HFF-Myc (cell line): ENCODE results near the gene LTO1.

Source experiments
- DNase-seq: peaks from one replicate; pipeline ENCODE4 v3.0.0-alpha.2; 2011; ENCODE audit warnings: low read depth; ENCODE audit errors: extremely low read depth
- H3K4me3 ChIP-seq: replicated peaks from 2 replicates; pipeline ENCODE4 v1.5.1; 2011; ENCODE audit warnings: low read depth, mild to moderate bottlenecking, control low read depth, low read length
- TF ChIP-seq, protein P1 (sequence below): IDR thresholded peaks from 2 replicates; pipeline ENCODE4 v1.5.1; 2012; ENCODE audit warnings: mild to moderate bottlenecking, low read depth, low read length, control low read depth; ENCODE audit errors: missing control alignments

Gene LTO1

GRCh38 chr11:69640995-69641581, 34.1 kb downstream of the LTO1 start, which contains the start of gene CCND1:
CCND1 (plus strand) TSS chr11:69641156; CDS start chr11:69641314, 158 bp downstream.
- TF ChIP-seq, protein P1, sequence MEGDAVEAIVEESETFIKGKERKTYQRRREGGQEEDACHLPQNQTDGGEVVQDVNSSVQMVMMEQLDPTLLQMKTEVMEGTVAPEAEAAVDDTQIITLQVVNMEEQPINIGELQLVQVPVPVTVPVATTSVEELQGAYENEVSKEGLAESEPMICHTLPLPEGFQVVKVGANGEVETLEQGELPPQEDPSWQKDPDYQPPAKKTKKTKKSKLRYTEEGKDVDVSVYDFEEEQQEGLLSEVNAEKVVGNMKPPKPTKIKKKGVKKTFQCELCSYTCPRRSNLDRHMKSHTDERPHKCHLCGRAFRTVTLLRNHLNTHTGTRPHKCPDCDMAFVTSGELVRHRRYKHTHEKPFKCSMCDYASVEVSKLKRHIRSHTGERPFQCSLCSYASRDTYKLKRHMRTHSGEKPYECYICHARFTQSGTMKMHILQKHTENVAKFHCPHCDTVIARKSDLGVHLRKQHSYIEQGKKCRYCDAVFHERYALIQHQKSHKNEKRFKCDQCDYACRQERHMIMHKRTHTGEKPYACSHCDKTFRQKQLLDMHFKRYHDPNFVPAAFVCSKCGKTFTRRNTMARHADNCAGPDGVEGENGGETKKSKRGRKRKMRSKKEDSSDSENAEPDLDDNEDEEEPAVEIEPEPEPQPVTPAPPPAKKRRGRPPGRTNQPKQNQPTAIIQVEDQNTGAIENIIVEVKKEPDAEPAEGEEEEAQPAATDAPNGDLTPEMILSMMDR = no peak
- H3K4me3 ChIP-seq = peak within 1 kb of the TSS; percentile 99
- DNase-seq = peak; percentile 91

DNA sequence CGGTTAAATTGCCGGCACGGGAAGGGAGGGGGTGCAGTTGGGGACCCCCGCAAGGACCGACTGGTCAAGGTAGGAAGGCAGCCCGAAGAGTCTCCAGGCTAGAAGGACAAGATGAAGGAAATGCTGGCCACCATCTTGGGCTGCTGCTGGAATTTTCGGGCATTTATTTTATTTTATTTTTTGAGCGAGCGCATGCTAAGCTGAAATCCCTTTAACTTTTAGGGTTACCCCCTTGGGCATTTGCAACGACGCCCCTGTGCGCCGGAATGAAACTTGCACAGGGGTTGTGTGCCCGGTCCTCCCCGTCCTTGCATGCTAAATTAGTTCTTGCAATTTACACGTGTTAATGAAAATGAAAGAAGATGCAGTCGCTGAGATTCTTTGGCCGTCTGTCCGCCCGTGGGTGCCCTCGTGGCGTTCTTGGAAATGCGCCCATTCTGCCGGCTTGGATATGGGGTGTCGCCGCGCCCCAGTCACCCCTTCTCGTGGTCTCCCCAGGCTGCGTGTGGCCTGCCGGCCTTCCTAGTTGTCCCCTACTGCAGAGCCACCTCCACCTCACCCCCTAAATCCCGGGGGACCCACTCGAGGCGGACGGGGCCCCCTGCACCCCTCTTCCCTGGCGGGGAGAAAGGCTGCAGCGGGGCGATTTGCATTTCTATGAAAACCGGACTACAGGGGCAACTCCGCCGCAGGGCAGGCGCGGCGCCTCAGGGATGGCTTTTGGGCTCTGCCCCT, 34.7 kb downstream of the LTO1 start:
- H3K4me3 ChIP-seq = peak overlapping the region; percentile 99
- TF ChIP-seq, protein P1 = no peak
- no peak for DNase-seq

GRCh38 chr11:69639831-69640230, 35.3 kb downstream of the LTO1 start:
- peak overlapping the region; percentile 99 for H3K4me3 ChIP-seq
- no peak for DNase-seq
- TF ChIP-seq, protein P1 = no peak

DNA sequence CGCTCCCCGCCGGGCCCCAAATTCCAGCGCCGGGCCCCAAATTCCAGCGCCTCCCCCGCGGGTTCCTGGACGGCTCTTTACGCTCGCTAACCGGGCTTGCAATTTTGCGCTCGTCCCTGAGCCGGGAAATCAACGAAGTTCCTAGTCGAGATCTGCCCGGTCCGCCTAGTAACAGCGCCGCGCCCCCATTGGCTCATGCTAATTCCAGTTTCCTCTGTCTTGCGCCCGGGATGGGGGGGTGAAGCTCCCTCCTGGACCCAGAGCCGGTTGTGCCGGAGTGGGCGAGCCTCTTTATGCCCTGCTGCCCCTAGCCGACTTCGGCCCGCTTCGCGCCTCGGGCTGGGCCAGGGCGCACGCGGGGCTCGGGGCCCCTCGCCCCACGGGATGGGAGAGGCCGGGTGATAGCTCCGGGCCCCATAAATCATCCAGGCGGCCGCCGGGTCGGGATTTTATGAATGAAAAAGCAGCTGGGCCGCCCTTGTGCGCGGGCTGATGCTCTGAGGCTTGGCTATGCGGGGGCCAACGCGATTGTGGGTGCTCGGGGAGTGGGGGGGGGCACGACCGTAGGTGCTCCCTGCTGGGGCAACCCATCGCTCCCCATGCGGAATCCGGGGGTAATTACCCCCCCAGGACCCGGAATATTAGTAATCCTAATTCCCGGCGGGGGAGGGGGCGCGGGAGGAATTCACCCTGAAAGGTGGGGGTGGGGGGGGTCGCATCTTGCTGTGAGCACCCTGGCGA, 36.0 kb downstream of the LTO1 start:
- H3K4me3 ChIP-seq = peak overlapping the region; percentile 99
- TF ChIP-seq, protein P1 = no peak
- peak; percentile 94 for DNase-seq

- H3K4me3 ChIP-seq = peak overlapping the region; percentile 99
- DNase-seq = no peak
- TF ChIP-seq, protein P1 = no peak
Measured at GRCh38 chr11:69637941-69638871, 36.9 kb downstream of the LTO1 start.
